Neural crest cell (in vitro differentiated cells): ENCODE measurements around the gene SCGB1D2. TPM values are rescaled to one million over a fixed set of nuclear protein-coding genes. Genes with fewer than 3 reads are reported as not detected.

Source experiments
- DNase-seq: peaks from one replicate; pipeline ENCODE4 v3.0.0; 2021; ENCODE audit warnings: low read depth, mixed read lengths, low spot score
- H3K27ac Mint-ChIP-seq: one replicate; pipeline ENCODE4 v1.8.0; 2021; ENCODE audit warnings: mild to moderate bottlenecking, mixed read lengths; ENCODE audit not compliant: unreplicated experiment
- H3K27me3 Mint-ChIP-seq: 2 replicates; pipeline ENCODE4 v1.8.0; 2021; ENCODE audit warnings: low read depth, mild to moderate bottlenecking, mixed read lengths
- H3K36me3 Mint-ChIP-seq: 2 replicates; pipeline ENCODE4 v1.8.0; 2021; ENCODE audit warnings: low read depth, mild to moderate bottlenecking, mixed read lengths
- H3K4me1 Mint-ChIP-seq: 2 replicates; pipeline ENCODE4 v1.8.0; 2021; ENCODE audit warnings: mixed read lengths
- H3K4me3 Mint-ChIP-seq: one replicate; pipeline ENCODE4 v1.8.0; 2021; ENCODE audit warnings: mild to moderate bottlenecking, mixed read lengths
- H3K9me3 Mint-ChIP-seq: 2 replicates; pipeline ENCODE4 v1.8.0; 2021; ENCODE audit warnings: mixed read lengths
- CTCF ChIP-seq: fragments of 200-600 bp; sonication (generic); conservative IDR thresholded peaks from 2 replicates; pipeline ENCODE4 v1.5.0; 2021; ENCODE audit warnings: antibody characterized with exemption, mild to moderate bottlenecking
- total RNA-seq: library from RNA; stranded (reverse); gene quantifications from 2 replicates; pipeline ENCODE4 v1.2.1, GENCODE V29; 2021

Gene SCGB1D2
- total RNA-seq, 1 donor from 2014 or later = not detected

- Mint-ChIP-seq H3K4me1 (no peaks in the 10 kb centered on the region), H3K27ac (no peak overlapping the region), H3K4me3 (no peak overlapping the region), H3K9me3 (peaks cover 9% of the 10 kb centered on the region), H3K27me3 (peaks cover 61% of the 10 kb centered on the region), H3K36me3 (peaks cover 6% of the 10 kb centered on the region)
- DNase-seq = peak; percentile 11
- peak; percentile 34 for TF ChIP-seq CTCF
These were observed 3.3 kb downstream of the SCGB1D2 start for GRCh38 chr11:62245271-62245753.

GRCh38 chr11:62251698-62252097, 9.7 kb downstream of the SCGB1D2 start:
- Mint-ChIP-seq H3K9me3 (peaks cover 21% of the 10 kb centered on the region), H3K4me3 (no peak overlapping the region)
- TF ChIP-seq CTCF = no peak

GRCh38 chr11:62253999-62254542, 12.0 kb downstream of the SCGB1D2 start:
- H3K27me3 Mint-ChIP-seq = peaks cover 53% of the 10 kb centered on the region
- peaks cover 12% of the 10 kb centered on the region for H3K36me3 Mint-ChIP-seq
- H3K4me1 Mint-ChIP-seq = no peaks in the 10 kb centered on the region
- TF ChIP-seq CTCF = no peak
- no peak for DNase-seq
- H3K4me3 Mint-ChIP-seq = no peak overlapping the region
- H3K27ac Mint-ChIP-seq = no peak overlapping the region
- H3K9me3 Mint-ChIP-seq = peaks cover 21% of the 10 kb centered on the region

More at GRCh38 chr11:62251698-62252097, 9.7 kb downstream of the SCGB1D2 start:
- Mint-ChIP-seq H3K27ac (no peak overlapping the region), H3K4me1 (no peaks in the 10 kb centered on the region), H3K36me3 (peaks cover 12% of the 10 kb centered on the region), H3K27me3 (peaks cover 52% of the 10 kb centered on the region)
- DNase-seq = no peak

GRCh38 chr11:62256281-62256680, 14.2 kb downstream of the SCGB1D2 start:
- Mint-ChIP-seq H3K27me3 (peaks cover 58% of the 10 kb centered on the region), H3K27ac (no peak overlapping the region), H3K4me3 (no peak overlapping the region), H3K4me1 (no peaks in the 10 kb centered on the region), H3K9me3 (peaks cover 11% of the 10 kb centered on the region), H3K36me3 (peaks cover 6% of the 10 kb centered on the region)
- no peak for DNase-seq
- TF ChIP-seq CTCF = no peak

GRCh38 chr11:62260261-62260953, 18.4 kb downstream of the SCGB1D2 start:
- DNase-seq = no peak
- Mint-ChIP-seq H3K4me1 (no peaks in the 10 kb centered on the region), H3K36me3 (no peaks in the 10 kb centered on the region), H3K27ac (no peak overlapping the region), H3K27me3 (peaks cover 86% of the 10 kb centered on the region), H3K4me3 (no peak overlapping the region), H3K9me3 (no peaks in the 10 kb centered on the region)
- TF ChIP-seq CTCF = no peak
